A673 (cell line): ENCODE results near the gene MROH2A.

Experiments used
- CTCF ChIP-seq: fragments of 300-800, 200-600 bp; sonication (generic); conservative IDR thresholded peaks from 2 replicates; pipeline ENCODE4 v1.5.1; 2017; ENCODE audit warnings: low read depth, mild to moderate bottlenecking, antibody characterized with exemption, low read length, moderate library complexity, mixed read lengths
- EZH2 ChIP-seq: fragments of 200-600 bp; sonication (generic); IDR thresholded peaks from 2 replicates; pipeline ENCODE4 v1.6.1; 2017; ENCODE audit warnings: borderline replicate concordance, low read depth, mild to moderate bottlenecking, mixed read lengths, antibody characterized with exemption, low read length; ENCODE audit not compliant: poor library complexity, severe bottlenecking

GRCh38 chr2:233769260-233769659 is 8.9 kb upstream of the MROH2A start:
- TF ChIP-seq CTCF (no peak), EZH2 (no peak)
